Fibroblast of peridontal ligament (primary cell): ENCODE measurements around the gene ASPHD2.

ENCODE experiments used
- DNase-seq: peaks from one replicate; pipeline ENCODE4 v3.0.0-alpha.2; 2010; ENCODE audit errors: extremely low read depth

Gene ASPHD2

GRCh38 chr22:26446808-26447515 lies 17.9 kb downstream of the ASPHD2 start:
- peak; percentile 22 for DNase-seq

- DNase-seq, result peak; percentile 14
These were observed 18.7 kb downstream of the ASPHD2 start for GRCh38 chr22:26447584-26448329.

GRCh38 chr22:26448334-26448733 lies 19.3 kb downstream of the ASPHD2 start:
- DNase-seq, result no peak

GRCh38 chr22:26448941-26449340 lies 19.9 kb downstream of the ASPHD2 start:
- no peak for DNase-seq

- DNase-seq, result no peak
These were observed 21.6 kb downstream of the ASPHD2 start for GRCh38 chr22:26450453-26451185.

GRCh38 chr22:26452236-26453016 lies 23.4 kb downstream of the ASPHD2 start:
- DNase-seq, result no peak

- DNase-seq, result no peak
These were observed 24.2 kb downstream of the ASPHD2 start for GRCh38 chr22:26453216-26453615.

- DNase-seq, result no peak
These were observed 24.9 kb downstream of the ASPHD2 start for GRCh38 chr22:26453812-26454500.

- DNase-seq, result no peak
These were observed 28.7 kb downstream of the ASPHD2 start for GRCh38 chr22:26457661-26458272.

GRCh38 chr22:26460202-26460601 lies 31.1 kb downstream of the ASPHD2 start:
- DNase-seq, result no peak

GRCh38 chr22:26461188-26461810 lies 32.2 kb downstream of the ASPHD2 start:
- DNase-seq, result peak; percentile 58

- DNase-seq, result no peak
These were observed 33.0 kb downstream of the ASPHD2 start for GRCh38 chr22:26462051-26462450.

GRCh38 chr22:26462641-26463040 lies 33.6 kb downstream of the ASPHD2 start:
- no peak for DNase-seq

GRCh38 chr22:26463101-26463661 lies 34.1 kb downstream of the ASPHD2 start:
- DNase-seq, result no peak

- DNase-seq, result no peak
These were observed 34.6 kb downstream of the ASPHD2 start for GRCh38 chr22:26463688-26464087.

GRCh38 chr22:26464312-26464711 lies 35.3 kb downstream of the ASPHD2 start:
- DNase-seq, result no peak

GRCh38 chr22:26466196-26466595 lies 37.1 kb downstream of the ASPHD2 start:
- peak; percentile 88 for DNase-seq

- no peak for DNase-seq
These were observed 41.7 kb downstream of the ASPHD2 start for GRCh38 chr22:26470807-26471206.

GRCh38 chr22:26471522-26471921 lies 42.5 kb downstream of the ASPHD2 start:
- peak; percentile 29 for DNase-seq

GRCh38 chr22:26474682-26475081 lies 45.6 kb downstream of the ASPHD2 start:
- DNase-seq, result no peak
